GM13977 (cell line): Measurements from ENCODE around the gene SLC6A9.

Source experiments
- DNase-seq: peaks from one replicate; pipeline ENCODE4 v3.0.0; 2012; ENCODE audit warnings: low spot score
- CTCF ChIP-seq: IDR thresholded peaks from 2 replicates; pipeline ENCODE4 v1.5.1; 2012; ENCODE audit warnings: mild to moderate bottlenecking, control low read depth; ENCODE audit not compliant: insufficient read depth; ENCODE audit errors: extremely low read depth, missing control alignments
- in situ Hi-C: fragments of 300-500 bp; cut with MboI; formaldehyde crosslinking; loops from one replicate; pipeline ENCODE4 v1.12.0; 2022; ENCODE audit warnings: low sequenced_read_pairs, low pct_unique_long_range_greater_than_20kb, mixed read lengths, inconsistent platforms; ENCODE audit not compliant: unreplicated experiment

SLC6A9 gene

GRCh38 chr1:43978551-43979260 lies 52.6 kb downstream of the SLC6A9 start, which contains the start of gene B4GALT2:
Gene B4GALT2 (plus strand): TSS chr1:43979210. CDS start chr1:43981161, 1,951 bp downstream.
- peak; percentile 91 for DNase-seq
- TF ChIP-seq CTCF = no peak
- in situ Hi-C loops = no loop called here

- no peak for TF ChIP-seq CTCF
- no peak for DNase-seq
- in situ Hi-C loops = no loop called here
Measured at GRCh38 chr1:43978264-43978550, 53.1 kb downstream of the SLC6A9 start.

GRCh38 chr1:43977376-43978263 lies 53.6 kb downstream of the SLC6A9 start:
- TF ChIP-seq CTCF = no peak
- no peak for DNase-seq
- in situ Hi-C loops = no loop called here

GRCh38 chr1:43976890-43977289 lies 54.4 kb downstream of the SLC6A9 start:
- DNase-seq = no peak
- in situ Hi-C loops = no loop called here
- TF ChIP-seq CTCF = no peak

- no peak for TF ChIP-seq CTCF
- no peak for DNase-seq
- in situ Hi-C loops = no loop called here
Measured at GRCh38 chr1:43976045-43976444, 55.2 kb downstream of the SLC6A9 start.

GRCh38 chr1:43975249-43975961 lies 55.9 kb downstream of the SLC6A9 start:
- in situ Hi-C loops = no loop called here
- no peak for TF ChIP-seq CTCF
- DNase-seq = peak; percentile 68
